ENCODE measurements around the gene TAAR8.
"Not testable (repeated sequence)": the region's sequence is repeated elsewhere in the genome, so short reads cannot be mapped to it uniquely, and the experiment has no call there.

- TF ChIP-seq CTCF (IDR thresholded peaks at IDR 0.05; ENCODE audit: low read length); EZH2 (IDR thresholded peaks at IDR 0.05; ENCODE audit: borderline replicate concordance, low read length): not testable (repeated sequence)
Observed at GRCh38 chr6:132600900-132601299, 48.4 kb downstream of the TAAR8 start.
